Measurements from ENCODE around the gene UBL4B. TPM values are rescaled to one million over a fixed set of nuclear protein-coding genes. Genes with fewer than 3 reads are reported as not detected.

The UBL4B gene
- total RNA-seq, 1 donor from 2014 or later, result 1.0 TPM

- peaks cover 42% of the 10 kb centered on the region for H3K27me3 Mint-ChIP-seq
- no peak for DNase-seq (ENCODE audit: extremely low spot score, unreplicated experiment)
- H3K9me3 Mint-ChIP-seq, result no peaks in the 10 kb centered on the region
- H3K27ac Mint-ChIP-seq, result no peak overlapping the region
- H3K4me1 Mint-ChIP-seq (ENCODE audit: unreplicated experiment), result peaks cover 20% of the 10 kb centered on the region
- no peaks in the 10 kb centered on the region for H3K36me3 Mint-ChIP-seq
- no peak overlapping the region for H3K4me3 Mint-ChIP-seq
- TF ChIP-seq, protein P1, sequence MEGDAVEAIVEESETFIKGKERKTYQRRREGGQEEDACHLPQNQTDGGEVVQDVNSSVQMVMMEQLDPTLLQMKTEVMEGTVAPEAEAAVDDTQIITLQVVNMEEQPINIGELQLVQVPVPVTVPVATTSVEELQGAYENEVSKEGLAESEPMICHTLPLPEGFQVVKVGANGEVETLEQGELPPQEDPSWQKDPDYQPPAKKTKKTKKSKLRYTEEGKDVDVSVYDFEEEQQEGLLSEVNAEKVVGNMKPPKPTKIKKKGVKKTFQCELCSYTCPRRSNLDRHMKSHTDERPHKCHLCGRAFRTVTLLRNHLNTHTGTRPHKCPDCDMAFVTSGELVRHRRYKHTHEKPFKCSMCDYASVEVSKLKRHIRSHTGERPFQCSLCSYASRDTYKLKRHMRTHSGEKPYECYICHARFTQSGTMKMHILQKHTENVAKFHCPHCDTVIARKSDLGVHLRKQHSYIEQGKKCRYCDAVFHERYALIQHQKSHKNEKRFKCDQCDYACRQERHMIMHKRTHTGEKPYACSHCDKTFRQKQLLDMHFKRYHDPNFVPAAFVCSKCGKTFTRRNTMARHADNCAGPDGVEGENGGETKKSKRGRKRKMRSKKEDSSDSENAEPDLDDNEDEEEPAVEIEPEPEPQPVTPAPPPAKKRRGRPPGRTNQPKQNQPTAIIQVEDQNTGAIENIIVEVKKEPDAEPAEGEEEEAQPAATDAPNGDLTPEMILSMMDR (conservative IDR thresholded peaks at IDR 0.05), result no peak
Measured at GRCh38 chr1:110092991-110093390, 19.3 kb upstream of the UBL4B start.

GRCh38 chr1:110094931-110095654 lies 17.1 kb upstream of the UBL4B start:
- H3K4me1 Mint-ChIP-seq (ENCODE audit: unreplicated experiment), result peaks cover 32% of the 10 kb centered on the region
- H3K27ac Mint-ChIP-seq, result no peak overlapping the region
- no peaks in the 10 kb centered on the region for H3K36me3 Mint-ChIP-seq
- H3K4me3 Mint-ChIP-seq, result no peak overlapping the region
- no peak for DNase-seq (ENCODE audit: extremely low spot score, unreplicated experiment)
- H3K9me3 Mint-ChIP-seq, result no peaks in the 10 kb centered on the region
- H3K27me3 Mint-ChIP-seq, result peaks cover 42% of the 10 kb centered on the region
- TF ChIP-seq, protein P1 (conservative IDR thresholded peaks at IDR 0.05), result no peak

DNA sequence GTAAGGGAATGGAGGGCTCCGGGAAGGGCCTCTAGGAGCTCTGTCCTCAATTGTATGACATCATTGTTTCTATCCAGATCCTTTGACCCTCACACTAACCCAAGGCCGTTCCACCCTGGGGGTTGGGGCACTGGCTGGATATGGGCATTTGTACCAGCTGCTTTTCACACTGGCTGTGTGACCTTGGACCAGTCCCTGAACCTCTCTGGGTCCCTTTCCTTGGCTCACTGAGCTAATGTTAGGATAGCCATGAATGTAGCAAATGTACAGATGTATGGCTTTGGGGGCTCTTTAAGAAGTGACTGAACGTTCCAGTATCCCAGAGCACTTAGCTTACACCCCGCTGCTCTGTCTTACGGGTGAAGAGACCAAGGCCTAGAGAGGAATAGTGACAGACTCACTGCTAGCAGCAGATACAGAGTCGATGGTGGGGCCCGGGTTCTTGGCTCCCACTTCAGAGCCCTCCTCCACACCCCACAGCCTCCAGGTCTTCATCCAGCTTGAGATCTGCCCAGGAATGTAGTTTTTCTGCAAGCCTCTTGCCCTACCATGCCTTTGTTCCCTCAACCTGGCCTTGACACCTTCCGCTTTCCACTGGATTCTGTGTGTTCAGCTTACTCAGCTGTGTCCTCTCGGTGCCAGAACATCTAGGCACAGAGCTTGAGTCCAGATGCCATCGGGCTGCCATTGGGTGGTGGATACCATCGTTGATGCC lies 14.6 kb upstream of the UBL4B start:
- Mint-ChIP-seq H3K27ac (no peak overlapping the region), H3K4me3 (peak overlapping the region; percentile 47), H3K36me3 (no peaks in the 10 kb centered on the region), H3K9me3 (no peaks in the 10 kb centered on the region), H3K27me3 (peaks cover 33% of the 10 kb centered on the region), H3K4me1 (ENCODE audit: unreplicated experiment) (peaks cover 34% of the 10 kb centered on the region)
- DNase-seq (ENCODE audit: extremely low spot score, unreplicated experiment), result no peak
- TF ChIP-seq, protein P1 (conservative IDR thresholded peaks at IDR 0.05), result no peak

GRCh38 chr1:110098222-110099026 lies 13.8 kb upstream of the UBL4B start:
- H3K27me3 Mint-ChIP-seq, result peaks cover 28% of the 10 kb centered on the region
- no peaks in the 10 kb centered on the region for H3K36me3 Mint-ChIP-seq
- H3K9me3 Mint-ChIP-seq, result no peaks in the 10 kb centered on the region
- TF ChIP-seq, protein P1 (conservative IDR thresholded peaks at IDR 0.05), result no peak
- peak overlapping the region; percentile 47 for H3K4me3 Mint-ChIP-seq
- peaks cover 34% of the 10 kb centered on the region for H3K4me1 Mint-ChIP-seq (ENCODE audit: unreplicated experiment)
- H3K27ac Mint-ChIP-seq, result peak overlapping the region; percentile 55
- DNase-seq (ENCODE audit: extremely low spot score, unreplicated experiment), result no peak

GRCh38 chr1:110100335-110100734 lies 11.9 kb upstream of the UBL4B start:
- peaks cover 28% of the 10 kb centered on the region for H3K4me1 Mint-ChIP-seq (ENCODE audit: unreplicated experiment)
- H3K27me3 Mint-ChIP-seq, result peaks cover 29% of the 10 kb centered on the region
- no peaks in the 10 kb centered on the region for H3K9me3 Mint-ChIP-seq
- no peak overlapping the region for H3K4me3 Mint-ChIP-seq
- no peaks in the 10 kb centered on the region for H3K36me3 Mint-ChIP-seq
- no peak for DNase-seq (ENCODE audit: extremely low spot score, unreplicated experiment)
- TF ChIP-seq, protein P1 (conservative IDR thresholded peaks at IDR 0.05), result no peak
- H3K27ac Mint-ChIP-seq, result no peak overlapping the region

Data from type B pancreatic cell (in vitro differentiated cells).